ENCODE measurements around the gene TMEM19.
"Not testable (repeated sequence)": the region's sequence is repeated elsewhere in the genome, so short reads cannot be mapped to it uniquely, and the experiment has no call there.

Gene TMEM19

GRCh38 chr12:71694099-71694820, 8.4 kb downstream of the TMEM19 start:
- TF ChIP-seq, protein P1, sequence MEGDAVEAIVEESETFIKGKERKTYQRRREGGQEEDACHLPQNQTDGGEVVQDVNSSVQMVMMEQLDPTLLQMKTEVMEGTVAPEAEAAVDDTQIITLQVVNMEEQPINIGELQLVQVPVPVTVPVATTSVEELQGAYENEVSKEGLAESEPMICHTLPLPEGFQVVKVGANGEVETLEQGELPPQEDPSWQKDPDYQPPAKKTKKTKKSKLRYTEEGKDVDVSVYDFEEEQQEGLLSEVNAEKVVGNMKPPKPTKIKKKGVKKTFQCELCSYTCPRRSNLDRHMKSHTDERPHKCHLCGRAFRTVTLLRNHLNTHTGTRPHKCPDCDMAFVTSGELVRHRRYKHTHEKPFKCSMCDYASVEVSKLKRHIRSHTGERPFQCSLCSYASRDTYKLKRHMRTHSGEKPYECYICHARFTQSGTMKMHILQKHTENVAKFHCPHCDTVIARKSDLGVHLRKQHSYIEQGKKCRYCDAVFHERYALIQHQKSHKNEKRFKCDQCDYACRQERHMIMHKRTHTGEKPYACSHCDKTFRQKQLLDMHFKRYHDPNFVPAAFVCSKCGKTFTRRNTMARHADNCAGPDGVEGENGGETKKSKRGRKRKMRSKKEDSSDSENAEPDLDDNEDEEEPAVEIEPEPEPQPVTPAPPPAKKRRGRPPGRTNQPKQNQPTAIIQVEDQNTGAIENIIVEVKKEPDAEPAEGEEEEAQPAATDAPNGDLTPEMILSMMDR (IDR thresholded peaks at IDR 0.05), result no peak
- H3K9me3 Mint-ChIP-seq, result no peaks in the 10 kb centered on the region
- no peak overlapping the region for H3K4me3 Mint-ChIP-seq
- H3K4me1 Mint-ChIP-seq, result peaks cover 10% of the 10 kb centered on the region
- no peaks in the 10 kb centered on the region for H3K27me3 Mint-ChIP-seq (ENCODE audit: low read depth, poor library complexity)
- peak overlapping the region; percentile 57 for H3K27ac Mint-ChIP-seq
- peaks cover 27% of the 10 kb centered on the region for H3K36me3 Mint-ChIP-seq (ENCODE audit: low read depth)
- DNase-seq, result no peak

DNA sequence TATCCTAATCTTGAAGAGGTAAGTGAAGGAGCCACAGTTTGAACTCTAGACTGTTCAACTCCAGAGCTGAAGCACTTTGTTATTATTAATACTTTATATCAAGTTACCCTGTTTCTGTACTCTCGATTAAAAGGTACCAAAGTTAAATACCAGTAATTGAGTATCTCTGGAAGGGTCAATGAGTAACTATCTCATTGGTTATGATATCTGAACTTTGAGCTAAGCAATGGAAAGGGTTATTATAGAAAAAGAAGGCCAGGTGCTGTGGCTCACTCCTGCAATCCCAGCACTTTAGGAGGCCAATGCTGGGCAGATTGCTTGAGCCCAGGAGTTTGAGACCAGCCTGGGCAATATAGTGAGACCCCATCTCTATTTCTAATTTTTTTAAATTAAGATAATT, 9.9 kb downstream of the TMEM19 start:
- H3K36me3 Mint-ChIP-seq (ENCODE audit: low read depth), result peaks cover 38% of the 10 kb centered on the region
- no peak for DNase-seq
- H3K9me3 Mint-ChIP-seq, result no peaks in the 10 kb centered on the region
- no peak overlapping the region for H3K27ac Mint-ChIP-seq
- TF ChIP-seq, protein P1 (IDR thresholded peaks at IDR 0.05), result no peak
- H3K27me3 Mint-ChIP-seq (ENCODE audit: low read depth, poor library complexity), result no peaks in the 10 kb centered on the region
- H3K4me3 Mint-ChIP-seq, result no peak overlapping the region
- H3K4me1 Mint-ChIP-seq, result peaks cover 6% of the 10 kb centered on the region

DNA sequence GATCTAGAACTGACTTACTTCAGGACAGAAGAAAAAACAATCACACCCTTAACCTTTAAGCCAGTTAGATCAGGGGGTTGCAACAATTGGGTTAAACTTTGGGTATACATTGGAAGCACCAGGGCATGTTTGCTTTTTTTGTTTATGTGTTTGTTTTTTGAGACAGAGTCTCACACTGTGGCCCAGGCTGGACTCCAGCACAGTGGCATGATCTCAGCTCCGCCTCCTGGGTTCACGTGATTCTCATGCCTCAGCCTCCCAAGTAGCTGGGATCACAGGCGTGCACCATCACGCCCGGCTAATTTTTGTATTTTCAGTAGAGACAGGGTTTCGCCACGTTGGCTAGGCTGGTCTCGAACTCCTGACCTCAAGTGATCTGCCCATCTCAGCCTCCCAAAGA, 16.3 kb downstream of the TMEM19 start:
- Mint-ChIP-seq H3K36me3 (ENCODE audit: low read depth) (peaks cover 39% of the 10 kb centered on the region), H3K27ac (peak overlapping the region; percentile 68)
- not testable (repeated sequence) for H3K4me3 Mint-ChIP-seq; H3K4me1 Mint-ChIP-seq; H3K9me3 Mint-ChIP-seq; DNase-seq; H3K27me3 Mint-ChIP-seq (ENCODE audit: low read depth, poor library complexity)

- Mint-ChIP-seq H3K36me3 (ENCODE audit: low read depth) (peaks cover 35% of the 10 kb centered on the region), H3K27ac (no peak overlapping the region), H3K4me1 (no peaks in the 10 kb centered on the region), H3K27me3 (ENCODE audit: low read depth, poor library complexity) (no peaks in the 10 kb centered on the region), H3K4me3 (no peak overlapping the region), H3K9me3 (no peaks in the 10 kb centered on the region)
- DNase-seq, result no peak
- TF ChIP-seq, protein P1 (IDR thresholded peaks at IDR 0.05), result no peak
Observed at GRCh38 chr12:71702590-71702989, 16.7 kb downstream of the TMEM19 start.

- H3K9me3 Mint-ChIP-seq, result no peaks in the 10 kb centered on the region
- no peaks in the 10 kb centered on the region for H3K27me3 Mint-ChIP-seq (ENCODE audit: low read depth, poor library complexity)
- no peaks in the 10 kb centered on the region for H3K4me1 Mint-ChIP-seq
- DNase-seq, result no peak
- H3K27ac Mint-ChIP-seq, result no peak overlapping the region
- peaks cover 29% of the 10 kb centered on the region for H3K36me3 Mint-ChIP-seq (ENCODE audit: low read depth)
- TF ChIP-seq, protein P1 (IDR thresholded peaks at IDR 0.05), result no peak
- no peak overlapping the region for H3K4me3 Mint-ChIP-seq
Observed at GRCh38 chr12:71703206-71703605, 17.3 kb downstream of the TMEM19 start.

DNA sequence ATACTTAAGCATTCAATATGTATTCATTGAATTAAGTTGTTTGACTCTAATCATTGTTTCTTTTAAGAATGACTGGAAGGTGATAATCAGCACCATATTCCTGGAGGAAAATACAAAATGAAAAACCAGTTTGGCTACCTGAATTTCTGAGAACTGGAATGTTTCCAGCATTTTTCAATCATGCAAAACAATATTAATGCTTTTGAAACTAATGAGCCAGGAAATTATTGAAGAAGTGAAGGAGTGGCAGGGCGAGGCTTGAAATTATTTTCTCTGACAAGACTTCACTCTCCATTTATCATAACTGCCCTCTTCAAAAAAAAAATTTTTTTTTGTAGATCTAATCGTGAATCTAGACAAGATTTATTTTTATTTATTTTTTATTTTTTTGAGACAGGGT, 19.0 kb downstream of the TMEM19 start:
- TF ChIP-seq, protein P1 (IDR thresholded peaks at IDR 0.05), result no peak
- DNase-seq, result no peak
- Mint-ChIP-seq H3K9me3 (no peaks in the 10 kb centered on the region), H3K4me1 (no peaks in the 10 kb centered on the region), H3K36me3 (ENCODE audit: low read depth) (peaks cover 12% of the 10 kb centered on the region), H3K27me3 (ENCODE audit: low read depth, poor library complexity) (no peaks in the 10 kb centered on the region), H3K27ac (no peak overlapping the region), H3K4me3 (no peak overlapping the region)

Measured in nephron progenitor cell (in vitro differentiated cells).